HepG2 (cell line): Measurements from ENCODE around the gene ZFPL1. TPM values are rescaled to one million over a fixed set of nuclear protein-coding genes. Genes with fewer than 3 reads are reported as not detected.

Experiments
- AHR ChIP-seq: IDR thresholded peaks from 2 replicates; pipeline ENCODE4 v1.6.1; 2018; ENCODE audit warnings: missing genetic modification reagents, missing compliant biosample characterization
- BRCA1 ChIP-seq: sonication (generic); formaldehyde crosslinking; IDR thresholded peaks from 2 replicates; pipeline ENCODE4 v1.4.0; 2020; ENCODE audit warnings: missing genetic modification reagents
- CAMTA2 ChIP-seq: sonication (generic); formaldehyde crosslinking; IDR thresholded peaks from 2 replicates; pipeline ENCODE4 v1.4.0; 2020; ENCODE audit warnings: mild to moderate bottlenecking, missing genetic modification reagents, borderline replicate concordance
- CBX5 ChIP-seq: sonication (generic); formaldehyde crosslinking; IDR thresholded peaks from 2 replicates; pipeline ENCODE4 v1.4.0; 2020; ENCODE audit warnings: missing genetic modification reagents, borderline replicate concordance
- DMAP1 ChIP-seq: IDR thresholded peaks from 2 replicates; pipeline ENCODE4 v1.6.1; 2016
- DPF2 ChIP-seq: sonication (generic); formaldehyde crosslinking; IDR thresholded peaks from 2 replicates; pipeline ENCODE4 v1.4.0; 2020; ENCODE audit warnings: mild to moderate bottlenecking, low read depth, missing genetic modification reagents, borderline replicate concordance
- FOXP4 ChIP-seq: sonication (generic); formaldehyde crosslinking; IDR thresholded peaks from 2 replicates; pipeline ENCODE4 v1.4.0; 2020; ENCODE audit warnings: missing genetic modification reagents
- GLMP ChIP-seq: sonication (generic); formaldehyde crosslinking; IDR thresholded peaks from 2 replicates; pipeline ENCODE4 v1.9.0; 2021; ENCODE audit warnings: missing genetic modification reagents, mild to moderate bottlenecking, borderline replicate concordance
- HMG20B ChIP-seq: conservative IDR thresholded peaks from 2 replicates; pipeline ENCODE4 v1.6.1; 2016; ENCODE audit warnings: missing genetic modification reagents, missing compliant biosample characterization
- HOXA3 ChIP-seq: sonication (generic); formaldehyde crosslinking; IDR thresholded peaks from 2 replicates; pipeline ENCODE4 v1.5.0; 2020; ENCODE audit warnings: missing genetic modification reagents
- SALL2 ChIP-seq: sonication (generic); formaldehyde crosslinking; IDR thresholded peaks from 2 replicates; pipeline ENCODE4 v1.8.1; 2023; ENCODE audit warnings: mild to moderate bottlenecking, missing genetic modification reagents, inconsistent platforms
- YEATS2 ChIP-seq: sonication (generic); formaldehyde crosslinking; IDR thresholded peaks from 2 replicates; pipeline ENCODE4 v1.4.0; 2020; ENCODE audit warnings: missing genetic modification reagents, borderline replicate concordance
- ZC3H13 ChIP-seq: sonication (generic); formaldehyde crosslinking; IDR thresholded peaks from 2 replicates; pipeline ENCODE4 v1.8.1; 2023; ENCODE audit warnings: mild to moderate bottlenecking, missing genetic modification reagents, moderate library complexity
- ZNF121 ChIP-seq: sonication (generic); formaldehyde crosslinking; IDR thresholded peaks from 2 replicates; pipeline ENCODE4 v1.5.0; 2020; ENCODE audit warnings: mild to moderate bottlenecking, missing genetic modification reagents
- ZNF530 ChIP-seq: sonication (generic); formaldehyde crosslinking; IDR thresholded peaks from 2 replicates; pipeline ENCODE4 v1.5.0; 2020; ENCODE audit warnings: low read depth, mild to moderate bottlenecking, missing genetic modification reagents
- ZSCAN20 ChIP-seq: sonication (generic); formaldehyde crosslinking; IDR thresholded peaks from 2 replicates; pipeline ENCODE4 v1.4.0; 2020; ENCODE audit warnings: missing genetic modification reagents, mild to moderate bottlenecking, borderline replicate concordance
- polyA plus RNA-seq, 8 experiments: library from polyadenylated mRNA; depleted of rRNA in 3 of 8; stranded (reverse) in 7 of 8; unstranded in 1 of 8; fragments of >200 nt; fragmentation: Illumina TruSeq in 4 of 8; extraction: Trizol in 4 of 8; gene quantifications; 2 replicates each; pipeline versions ENCODE4 v1.2.1 to v1.2.3, GENCODE V29; 2011 to 2016; ENCODE audit warnings: low read depth in 4 of 8, missing spikeins in 1 of 8, mixed read lengths in 1 of 8; ENCODE audit not compliant: insufficient read depth in 1 of 8
- total RNA-seq, 5 experiments: library from RNA; depleted of rRNA; stranded (reverse); fragments of >200 nt; fragmentation: Illumina TruSeq; extraction: Trizol; gene quantifications; 2 replicates each; pipeline ENCODE4 v1.2.3, GENCODE V29; 2016; ENCODE audit warnings: low read depth in 1 of 5
- TF ChIP-seq, protein P1 (sequence below): sonication (generic); formaldehyde crosslinking; IDR thresholded peaks from 2 replicates; pipeline ENCODE4; 2020; ENCODE audit warnings: missing genetic modification reagents, mild to moderate bottlenecking, borderline replicate concordance
- TF ChIP-seq, protein P2 (sequence below): sonication (generic); formaldehyde crosslinking; IDR thresholded peaks from 2 replicates; pipeline ENCODE4 v1.8.1; 2023; ENCODE audit warnings: mild to moderate bottlenecking, missing genetic modification reagents, borderline replicate concordance
- TF ChIP-seq, protein P3 (sequence below): sonication (generic); formaldehyde crosslinking; IDR thresholded peaks from 2 replicates; pipeline ENCODE4 v1.4.0; 2020; ENCODE audit warnings: missing genetic modification reagents, borderline replicate concordance

ZFPL1 gene
- total and polyA plus RNA-seq, 2 of the 13 experiments (the other 11 are each of a cell fraction or from before 2014, with no cell fraction given) = 32.2 to 56.0 TPM

GRCh38 chr11:65083834-65084597, at the start of gene ZFPL1, which contains the start of gene CDCA5 (continued):
- peak; percentile 41; the same call in 1 of the 2 replicates for TF ChIP-seq FOXP4 (CRISPR knock-in tag)
- TF ChIP-seq, protein P1, sequence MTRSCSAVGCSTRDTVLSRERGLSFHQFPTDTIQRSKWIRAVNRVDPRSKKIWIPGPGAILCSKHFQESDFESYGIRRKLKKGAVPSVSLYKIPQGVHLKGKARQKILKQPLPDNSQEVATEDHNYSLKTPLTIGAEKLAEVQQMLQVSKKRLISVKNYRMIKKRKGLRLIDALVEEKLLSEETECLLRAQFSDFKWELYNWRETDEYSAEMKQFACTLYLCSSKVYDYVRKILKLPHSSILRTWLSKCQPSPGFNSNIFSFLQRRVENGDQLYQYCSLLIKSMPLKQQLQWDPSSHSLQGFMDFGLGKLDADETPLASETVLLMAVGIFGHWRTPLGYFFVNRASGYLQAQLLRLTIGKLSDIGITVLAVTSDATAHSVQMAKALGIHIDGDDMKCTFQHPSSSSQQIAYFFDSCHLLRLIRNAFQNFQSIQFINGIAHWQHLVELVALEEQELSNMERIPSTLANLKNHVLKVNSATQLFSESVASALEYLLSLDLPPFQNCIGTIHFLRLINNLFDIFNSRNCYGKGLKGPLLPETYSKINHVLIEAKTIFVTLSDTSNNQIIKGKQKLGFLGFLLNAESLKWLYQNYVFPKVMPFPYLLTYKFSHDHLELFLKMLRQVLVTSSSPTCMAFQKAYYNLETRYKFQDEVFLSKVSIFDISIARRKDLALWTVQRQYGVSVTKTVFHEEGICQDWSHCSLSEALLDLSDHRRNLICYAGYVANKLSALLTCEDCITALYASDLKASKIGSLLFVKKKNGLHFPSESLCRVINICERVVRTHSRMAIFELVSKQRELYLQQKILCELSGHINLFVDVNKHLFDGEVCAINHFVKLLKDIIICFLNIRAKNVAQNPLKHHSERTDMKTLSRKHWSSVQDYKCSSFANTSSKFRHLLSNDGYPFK (CRISPR knock-in tag) = peak; percentile 99
- TF ChIP-seq ZNF121 (CRISPR knock-in tag) = no peak
- TF ChIP-seq, protein P2, sequence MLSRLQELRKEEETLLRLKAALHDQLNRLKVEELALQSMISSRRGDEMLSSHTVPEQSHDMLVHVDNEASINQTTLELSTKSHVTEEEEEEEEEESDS (CRISPR knock-in tag) = peak; percentile 57; the same call in 1 of the 2 replicates
- peak; percentile 98 for TF ChIP-seq DMAP1 (CRISPR knock-in tag)
- 0 out of 2 replicates have a peak, but pooled peaks have one; percentile 48 for TF ChIP-seq BRCA1
- TF ChIP-seq GLMP (CRISPR knock-in tag) = no peak
- TF ChIP-seq AHR = peak; percentile 20; the same call in 1 of the 2 replicates
- TF ChIP-seq HMG20B = no peak
- TF ChIP-seq ZSCAN20 = no peak
- no peak for TF ChIP-seq SALL2 (CRISPR knock-in tag)
- peak; percentile 98 for TF ChIP-seq HOXA3 (CRISPR knock-in tag)
- peak; percentile 85; the same call in 1 of the 2 replicates for TF ChIP-seq ZC3H13 (CRISPR knock-in tag)
- TF ChIP-seq, protein P3, sequence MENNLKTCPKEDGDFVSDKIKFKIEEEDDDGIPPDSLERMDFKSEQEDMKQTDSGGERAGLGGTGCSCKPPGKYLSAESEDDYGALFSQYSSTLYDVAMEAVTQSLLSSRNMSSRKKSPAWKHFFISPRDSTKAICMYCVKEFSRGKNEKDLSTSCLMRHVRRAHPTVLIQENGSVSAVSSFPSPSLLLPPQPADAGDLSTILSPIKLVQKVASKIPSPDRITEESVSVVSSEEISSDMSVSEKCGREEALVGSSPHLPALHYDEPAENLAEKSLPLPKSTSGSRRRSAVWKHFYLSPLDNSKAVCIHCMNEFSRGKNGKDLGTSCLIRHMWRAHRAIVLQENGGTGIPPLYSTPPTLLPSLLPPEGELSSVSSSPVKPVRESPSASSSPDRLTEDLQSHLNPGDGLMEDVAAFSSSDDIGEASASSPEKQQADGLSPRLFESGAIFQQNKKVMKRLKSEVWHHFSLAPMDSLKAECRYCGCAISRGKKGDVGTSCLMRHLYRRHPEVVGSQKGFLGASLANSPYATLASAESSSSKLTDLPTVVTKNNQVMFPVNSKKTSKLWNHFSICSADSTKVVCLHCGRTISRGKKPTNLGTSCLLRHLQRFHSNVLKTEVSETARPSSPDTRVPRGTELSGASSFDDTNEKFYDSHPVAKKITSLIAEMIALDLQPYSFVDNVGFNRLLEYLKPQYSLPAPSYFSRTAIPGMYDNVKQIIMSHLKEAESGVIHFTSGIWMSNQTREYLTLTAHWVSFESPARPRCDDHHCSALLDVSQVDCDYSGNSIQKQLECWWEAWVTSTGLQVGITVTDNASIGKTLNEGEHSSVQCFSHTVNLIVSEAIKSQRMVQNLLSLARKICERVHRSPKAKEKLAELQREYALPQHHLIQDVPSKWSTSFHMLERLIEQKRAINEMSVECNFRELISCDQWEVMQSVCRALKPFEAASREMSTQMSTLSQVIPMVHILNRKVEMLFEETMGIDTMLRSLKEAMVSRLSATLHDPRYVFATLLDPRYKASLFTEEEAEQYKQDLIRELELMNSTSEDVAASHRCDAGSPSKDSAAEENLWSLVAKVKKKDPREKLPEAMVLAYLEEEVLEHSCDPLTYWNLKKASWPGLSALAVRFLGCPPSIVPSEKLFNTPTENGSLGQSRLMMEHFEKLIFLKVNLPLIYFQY (CRISPR knock-in tag) = peak; percentile 56
- no peak for TF ChIP-seq DPF2
- peak; percentile 98 for TF ChIP-seq YEATS2
- no peak for TF ChIP-seq ZNF530 (CRISPR knock-in tag)
- TF ChIP-seq CBX5 (CRISPR knock-in tag) = 0 out of 2 replicates have a peak, but pooled peaks have one; percentile 80
- TF ChIP-seq CAMTA2 (CRISPR knock-in tag) = no peak
